K562 (cell line): ENCODE results near the gene ALK. TPM values are rescaled to one million over a fixed set of nuclear protein-coding genes. Genes with fewer than 3 reads are reported as not detected.

Experiments
- ATAC-seq: fragments of 200-7000 bp; cut with Tn5 transposase; 3 replicates; pipeline ENCODE4 v1.9.1; 2020; ENCODE audit warnings: moderate library complexity
- BruUV-seq: library from RNA; stranded (reverse); fragments of 400-500 nt; replicated peaks from 2 replicates; lab custom pipeline; 2021; lab: Mats Ljungman, UMichigan
- CTCF ChIA-PET: fragments of 300-600 bp; formaldehyde crosslinking; extraction: SDS; loops from one replicate; lab custom pipeline; 2021; ENCODE audit warnings: low intra/inter-chr PET ratio; lab: Yijun Ruan, JAX
- POLR2A ChIA-PET: fragments of 300-600, 350-650 bp; sonication (Branson Sonifier 250); formaldehyde crosslinking; extraction: SDS; loops from one replicate; lab custom pipeline; 2021; ENCODE audit warnings: antibody characterized with exemption, inconsistent platforms; lab: Yijun Ruan, JAX
- DNase-seq, 4 experiments: peaks; one replicate each; pipeline versions ENCODE4 v3.0.0 to v3.0.0-alpha.2; 2011 to 2018; ENCODE audit warnings: low spot score in 3 of 4, mixed read lengths in 3 of 4; ENCODE audit errors: extremely low read depth in 1 of 4
- FAIRE-seq: peaks from 2 replicates; lab custom pipeline; 2011; peaks lifted over from hg19 to GRCh38; lab: Jason Lieb, UNC
- H2AFZ ChIP-seq: 2 replicates; pipeline ENCODE4 v1.6.0; 2011; ENCODE audit warnings: low read depth, low read length, control low read depth, inconsistent platforms
- H3K27ac ChIP-seq: fragments of 200-600 bp; 3 replicates; pipeline ENCODE4 v1.8.0; 2011; ENCODE audit warnings: low read depth, mild to moderate bottlenecking, control low read depth, inconsistent platforms, low read length, moderate library complexity, mixed read lengths; ENCODE audit errors: extremely low read depth
- H3K27me3 ChIP-seq, 2 experiments: fragments of 300-600 bp in 1 of 2; 2 replicates in 1 of 2; 3 replicates in 1 of 2; pipeline versions ENCODE4 v1.6.0 to v1.8.0; 2011; ENCODE audit warnings: inconsistent platforms in 2 of 2, low read length in 2 of 2, mild to moderate bottlenecking in 1 of 2, mixed read lengths in 1 of 2, moderate library complexity in 1 of 2; ENCODE audit not compliant: control insufficient read depth in 2 of 2, insufficient read depth in 2 of 2
- H3K36me3 ChIP-seq: fragments of 300-600 bp; 3 replicates; pipeline ENCODE4 v1.8.0; 2011; ENCODE audit warnings: mild to moderate bottlenecking, low read length, inconsistent platforms; ENCODE audit not compliant: control insufficient read depth, insufficient read depth
- H3K4me1 ChIP-seq, 2 experiments: fragments of 200-600 bp in 1 of 2; replicated peaks in 1 of 2; 2 replicates in 1 of 2; 3 replicates in 1 of 2; pipeline versions ENCODE4 v1.5.1 to v1.8.0; 2011; ENCODE audit warnings: inconsistent platforms in 2 of 2, low read length in 2 of 2, mild to moderate bottlenecking in 1 of 2, mixed read lengths in 1 of 2, moderate library complexity in 1 of 2; ENCODE audit not compliant: control insufficient read depth in 2 of 2, insufficient read depth in 2 of 2
- H3K4me2 ChIP-seq: 2 replicates; pipeline ENCODE4 v1.6.1; 2011; ENCODE audit warnings: low read length, control low read depth, inconsistent platforms, mixed read lengths; ENCODE audit not compliant: insufficient read depth
- H3K4me3 ChIP-seq: fragments of 200-600 bp; sonication (generic), shearing (Covaris generic); 2 replicates; pipeline ENCODE4 v1.5.1; 2016; ENCODE audit warnings: control low read depth, inconsistent platforms
- H3K79me2 ChIP-seq: fragments of 200-600 bp; 3 replicates; pipeline ENCODE4 v1.8.0; 2011; ENCODE audit warnings: low read length, inconsistent platforms; ENCODE audit not compliant: control insufficient read depth, insufficient read depth
- H3K9ac ChIP-seq, 2 experiments: 2 replicates each; pipeline versions ENCODE4 v1.6.0 to v1.6.1; 2011; ENCODE audit warnings: low read depth in 2 of 2, low read length in 2 of 2, control low read depth in 1 of 2, inconsistent platforms in 1 of 2, mild to moderate bottlenecking in 1 of 2, mixed read lengths in 1 of 2; ENCODE audit not compliant: insufficient read depth in 1 of 2
- H3K9me1 ChIP-seq: one replicate; pipeline ENCODE4 v1.6.0; 2011; ENCODE audit warnings: inconsistent platforms, mild to moderate bottlenecking, low read length, moderate library complexity; ENCODE audit not compliant: control insufficient read depth, insufficient read depth
- H3K9me3 ChIP-seq: replicated peaks from 2 replicates; pipeline ENCODE4 v1.5.1; 2011; ENCODE audit warnings: low read depth, low read length, inconsistent platforms; ENCODE audit not compliant: control insufficient read depth, insufficient read depth
- H4K20me1 ChIP-seq: replicated peaks from 2 replicates; pipeline ENCODE4 v1.6.1; 2011; ENCODE audit warnings: low read length, inconsistent platforms, mixed read lengths; ENCODE audit not compliant: control insufficient read depth, insufficient read depth
- CHD4 ChIP-seq: fragments of 200-600 bp; sonication (generic); IDR thresholded peaks from 3 replicates; pipeline ENCODE4 v1.6.1; 2012; ENCODE audit warnings: low read depth, mild to moderate bottlenecking, mixed read lengths, low read length, inconsistent platforms; ENCODE audit not compliant: insufficient read depth, insufficient replicate concordance, poor library complexity, severe bottlenecking
- ESRRA ChIP-seq: fragments of 450-650 bp; IDR thresholded peaks from 2 replicates; pipeline ENCODE4 v1.6.1; 2014; ENCODE audit warnings: low read depth, mild to moderate bottlenecking, moderate library complexity, borderline replicate concordance
- KLF6 ChIP-seq: fragments of 250-450 bp; sonication (Bioruptor Pico); IDR thresholded peaks from 2 replicates; pipeline ENCODE4 v1.4.0; 2020; ENCODE audit warnings: mild to moderate bottlenecking, moderate library complexity, borderline replicate concordance
- PTBP1 ChIP-seq: fragments of 200-400 bp; formaldehyde crosslinking; IDR thresholded peaks from 2 replicates; pipeline ENCODE4 v1.6.1; 2017; ENCODE audit warnings: low read depth, low read length
- RBM14 ChIP-seq: fragments of 200-400 bp; formaldehyde crosslinking; IDR thresholded peaks from 2 replicates; pipeline ENCODE4 v1.6.1; 2018; ENCODE audit warnings: low read depth, mild to moderate bottlenecking, low read length, moderate library complexity, borderline replicate concordance; ENCODE audit not compliant: insufficient read depth
- RBM17 ChIP-seq: fragments of 200-400 bp; formaldehyde crosslinking; IDR thresholded peaks from 2 replicates; pipeline ENCODE4 v1.6.1; 2017; ENCODE audit warnings: low read depth, mild to moderate bottlenecking, low read length, borderline replicate concordance
- SMAD1 ChIP-seq: fragments of 150-350 bp; IDR thresholded peaks from 2 replicates; pipeline ENCODE4 v1.6.1; 2014; ENCODE audit warnings: low read length, low read depth; ENCODE audit not compliant: partially characterized antibody
- XRCC5 ChIP-seq: fragments of 200-400 bp; formaldehyde crosslinking; IDR thresholded peaks from 2 replicates; pipeline ENCODE4 v1.6.1; 2017; ENCODE audit warnings: low read depth, mild to moderate bottlenecking, low read length
- ZFP1 ChIP-seq: fragments of 450-650 bp; formaldehyde crosslinking; IDR thresholded peaks from 2 replicates; pipeline ENCODE4 v1.4.0; 2020; ENCODE audit warnings: mild to moderate bottlenecking, mixed read lengths
- ZSCAN29 ChIP-seq: fragments of 450-650 bp; IDR thresholded peaks from 2 replicates; pipeline ENCODE4 v1.6.1; 2017
- WGBS: fragments of 100-300 bp; shearing (Covaris generic); methylation state at CpG from one replicate; pipeline ENCODE4 v1.1.6; 2016; ENCODE audit warnings: low coverage, mixed read lengths; ENCODE audit not compliant: insufficient coverage; ENCODE audit errors: missing lambda C conversion rate; 5-methylcytosine and 5-hydroxymethylcytosine counted together
- in situ Hi-C: fragments of 300-500 bp; cut with MboI; formaldehyde crosslinking; loops from 4 replicates; pipeline ENCODE4 v1.15.0; 2018; ENCODE audit warnings: inconsistent platforms, mixed read lengths
- intact Hi-C: fragments of 100-400 bp; cut with micrococcal nuclease; formaldehyde crosslinking; loops from 2 replicates; pipeline ENCODE4 v1.14.2; 2022
- polyA plus RNA-seq, 8 experiments: library from polyadenylated mRNA; depleted of rRNA in 4 of 8; stranded (reverse) in 5 of 8; unstranded in 3 of 8; fragments of >200 nt; fragmentation: Nextera tagmentation in 2 of 8; fragmentation: Illumina TruSeq in 1 of 8; extraction: Ambion mirVana in 2 of 8; extraction: Trizol in 1 of 8; gene quantifications; 2 replicates each; pipeline versions ENCODE4 v1.2.1 to v1.2.3, GENCODE V29; 2011 to 2014; ENCODE audit warnings: inconsistent platforms in 1 of 8, missing spikeins in 1 of 8
- total RNA-seq, 7 experiments: library from RNA; depleted of rRNA in 6 of 7; stranded (reverse); fragments of >200 nt in 6 of 7; fragmentation: Illumina TruSeq in 2 of 7; extraction: Trizol in 2 of 7; gene quantifications; 2 replicates each; pipeline versions ENCODE4 v1.2.1 to v1.2.3, GENCODE V29; 2011 to 2021; ENCODE audit warnings: low replicate concordance in 1 of 7
- TF ChIP-seq, protein P1 (sequence below): sonication (generic); formaldehyde crosslinking; IDR thresholded peaks from 2 replicates; pipeline ENCODE4 v1.9.0; 2022; ENCODE audit warnings: mild to moderate bottlenecking, missing genetic modification reagents
- TF ChIP-seq, protein P2 (sequence below): fragments of 450-650 bp; formaldehyde crosslinking; IDR thresholded peaks from 2 replicates; pipeline ENCODE4 v1.4.0; 2020; ENCODE audit warnings: mild to moderate bottlenecking, moderate library complexity

ALK gene
- total and polyA plus RNA-seq, 9 of the 15 experiments (the other 6 are each of a cell fraction or from before 2014, with no cell fraction given): not detected

DNA sequence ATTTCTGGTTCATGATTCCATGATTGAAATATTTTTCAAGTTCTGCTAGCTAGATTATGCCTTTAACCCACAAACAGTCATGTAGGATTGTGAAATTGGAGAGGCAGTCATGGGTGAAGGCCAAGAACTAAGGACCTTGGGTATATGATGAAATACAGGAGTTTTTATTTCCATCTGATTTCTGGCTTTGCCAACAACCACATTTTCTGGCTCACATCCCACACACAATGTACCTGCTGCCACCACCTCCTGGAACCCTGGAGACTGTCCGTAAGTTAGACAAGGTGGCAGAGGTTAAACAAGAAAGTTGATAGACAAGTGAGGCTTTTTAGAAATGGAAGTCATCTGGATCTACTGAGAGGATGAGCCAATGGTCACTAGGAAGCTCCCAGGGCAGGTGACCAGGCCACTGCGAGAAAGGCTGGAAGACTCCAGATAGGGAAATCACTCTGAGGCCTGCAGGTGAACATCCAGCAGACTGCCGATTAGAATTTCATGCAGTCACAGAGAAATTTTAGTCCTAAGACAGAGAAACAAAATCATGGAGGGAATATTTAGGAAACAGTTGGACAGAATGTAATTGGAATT, 402.0 kb downstream of the ALK start:
- FAIRE-seq (no peak), ATAC-seq (no peak), DNase-seq (no peak)
- Histone ChIP-seq H3K4me2 (no peak overlapping the region), H3K9ac (no peak overlapping the region), H3K4me1 (no peaks in the 10 kb centered on the region), H3K79me2 (no peaks in the 10 kb centered on the region), H2AFZ (no peak overlapping the region), H3K27me3 (no peaks in the 10 kb centered on the region), H4K20me1 (no peaks in the 10 kb centered on the region), H3K9me3 (no peaks in the 10 kb centered on the region), H3K27ac (no peak overlapping the region), H3K36me3 (no peaks in the 10 kb centered on the region), H3K9me1 (no peaks in the 10 kb centered on the region), H3K4me3 (no peak overlapping the region)
- in situ Hi-C loops (no loop called here), intact Hi-C loops (no loop called here)
- CTCF ChIA-PET: no interaction called here
- TF ChIP-seq XRCC5 (no peak), ZFP1 (CRISPR knock-in tag) (no peak), KLF6 (no peak), CHD4 (no peak), ZSCAN29 (no peak), RBM14 (no peak), RBM17 (no peak), SMAD1 (no peak), PTBP1 (no peak), ESRRA (no peak)
- TF ChIP-seq, protein P1, sequence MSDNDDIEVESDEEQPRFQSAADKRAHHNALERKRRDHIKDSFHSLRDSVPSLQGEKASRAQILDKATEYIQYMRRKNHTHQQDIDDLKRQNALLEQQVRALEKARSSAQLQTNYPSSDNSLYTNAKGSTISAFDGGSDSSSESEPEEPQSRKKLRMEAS (CRISPR knock-in tag): no peak
- TF ChIP-seq, protein P2, sequence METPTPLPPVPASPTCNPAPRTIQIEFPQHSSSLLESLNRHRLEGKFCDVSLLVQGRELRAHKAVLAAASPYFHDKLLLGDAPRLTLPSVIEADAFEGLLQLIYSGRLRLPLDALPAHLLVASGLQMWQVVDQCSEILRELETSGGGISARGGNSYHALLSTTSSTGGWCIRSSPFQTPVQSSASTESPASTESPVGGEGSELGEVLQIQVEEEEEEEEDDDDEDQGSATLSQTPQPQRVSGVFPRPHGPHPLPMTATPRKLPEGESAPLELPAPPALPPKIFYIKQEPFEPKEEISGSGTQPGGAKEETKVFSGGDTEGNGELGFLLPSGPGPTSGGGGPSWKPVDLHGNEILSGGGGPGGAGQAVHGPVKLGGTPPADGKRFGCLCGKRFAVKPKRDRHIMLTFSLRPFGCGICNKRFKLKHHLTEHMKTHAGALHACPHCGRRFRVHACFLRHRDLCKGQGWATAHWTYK: no peak
- POLR2A ChIA-PET: no interaction called here
- WGBS: 0% methylated on average over 3 of the region's 3 CpGs
- BruUV-seq: no TSS peak
